GM19351 (cell line): ENCODE measurements around the gene MAMSTR.

Source experiments
- ATAC-seq: cut with Tn5 transposase; IDR thresholded peaks from one replicate; pipeline ENCODE4 v1.9.1; 2021; ENCODE audit warnings: mild to moderate bottlenecking, moderate library complexity; ENCODE audit not compliant: unreplicated experiment

MAMSTR gene

GRCh38 chr19:48669903-48670668 is 49.4 kb downstream of the MAMSTR start:
- no peak for ATAC-seq

- ATAC-seq = no peak
Measured at GRCh38 chr19:48668761-48669160, 50.8 kb downstream of the MAMSTR start.

- ATAC-seq = no peak
Measured at GRCh38 chr19:48668332-48668731, 51.2 kb downstream of the MAMSTR start.

- no peak for ATAC-seq
Measured at GRCh38 chr19:48665786-48666185, 53.7 kb downstream of the MAMSTR start.

GRCh38 chr19:48664476-48664875 is 55.0 kb downstream of the MAMSTR start:
- ATAC-seq = no peak

GRCh38 chr19:48663667-48664066 is 55.9 kb downstream of the MAMSTR start:
- no peak for ATAC-seq
